ENCODE measurements around the gene RASA2. TPM values are rescaled to one million over a fixed set of nuclear protein-coding genes. Genes with fewer than 3 reads are reported as not detected.
A peak's percentile ranks its signal among the peaks of the same experiment; 100 is the strongest.
"Not testable (repeated sequence)": the region's sequence is repeated elsewhere in the genome, so short reads cannot be mapped to it uniquely, and the experiment has no call there.

Gene RASA2
- total RNA-seq, 2 donors from 2014 or later = 12.0 to 18.3 TPM

GRCh38 chr3:141530415-141530768 lies 43.6 kb downstream of the RASA2 start:
- TF ChIP-seq CTCF (IDR thresholded peaks at IDR 0.05) = no peak
- Histone ChIP-seq H3K36me3 (no peaks in the 10 kb centered on the region), H3K9ac (ENCODE audit: low read depth in 2 of 2, low read length in 2 of 2) (no peak overlapping the region), H3K27ac (peak overlapping the region; percentile 4), H3K4me3 (no peak overlapping the region), H3K9me3 (no peaks in the 10 kb centered on the region), H3K4me1 (no peaks in the 10 kb centered on the region), H3K27me3 (no peaks in the 10 kb centered on the region)
- no peak for DNase-seq
- intact Hi-C loops (cut with DNase I) = no loop called here

DNA sequence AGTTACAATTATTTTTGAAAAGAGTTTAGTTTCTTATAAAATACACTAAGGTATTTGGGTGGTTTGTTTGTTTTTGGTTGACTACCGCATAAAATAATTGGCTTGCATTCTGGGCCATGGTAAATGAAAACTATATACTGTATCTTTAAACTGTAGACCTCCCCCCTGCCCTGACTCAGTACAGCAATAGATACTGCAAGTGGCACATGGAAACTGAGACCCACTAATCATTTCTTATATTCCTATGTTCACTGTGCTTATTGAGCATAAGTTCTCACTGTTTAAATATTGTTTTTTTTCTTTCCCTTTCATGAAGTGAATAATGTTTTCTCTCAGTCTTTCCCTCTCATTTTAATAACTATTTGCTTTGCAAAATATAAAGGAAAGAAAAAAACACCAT lies 45.8 kb downstream of the RASA2 start:
- Histone ChIP-seq H3K4me3 (no peak overlapping the region), H3K27me3 (no peaks in the 10 kb centered on the region), H3K4me1 (no peaks in the 10 kb centered on the region), H3K9me3 (no peaks in the 10 kb centered on the region), H3K9ac (ENCODE audit: low read depth in 2 of 2, low read length in 2 of 2) (no peak overlapping the region), H3K27ac (no peak overlapping the region), H3K36me3 (no peaks in the 10 kb centered on the region)
- no peak for TF ChIP-seq CTCF (IDR thresholded peaks at IDR 0.05)
- DNase-seq = no peak
- intact Hi-C loops (cut with DNase I) = no loop called here

DNA sequence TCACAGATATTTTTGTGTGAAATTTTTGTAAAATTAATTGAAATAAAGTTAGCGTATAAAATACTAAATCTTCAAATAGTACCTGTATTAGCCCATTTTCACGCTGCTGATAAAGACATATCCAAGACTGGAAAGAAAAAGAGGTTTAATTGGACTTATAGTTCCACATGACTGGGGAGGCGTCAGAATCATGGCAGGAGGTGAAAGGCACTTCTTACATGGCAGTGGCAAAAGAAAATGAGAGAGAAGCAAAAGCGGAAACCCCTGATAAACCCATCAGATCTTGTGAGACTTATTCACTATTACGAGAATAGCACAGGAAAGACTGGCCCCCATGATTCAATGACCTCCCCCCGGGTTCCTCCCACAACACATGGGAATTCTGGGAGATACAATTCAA lies 49.2 kb downstream of the RASA2 start:
- H3K4me3 ChIP-seq; H3K4me1 ChIP-seq; intact Hi-C loops (cut with DNase I); H3K27me3 ChIP-seq; H3K36me3 ChIP-seq; H3K9me3 ChIP-seq; DNase-seq; H3K9ac ChIP-seq (ENCODE audit: low read depth in 2 of 2, low read length in 2 of 2); H3K27ac ChIP-seq: not testable (repeated sequence)

- no peak for DNase-seq
These were observed 51.0 kb downstream of the RASA2 start for GRCh38 chr3:141537856-141538255.

DNA sequence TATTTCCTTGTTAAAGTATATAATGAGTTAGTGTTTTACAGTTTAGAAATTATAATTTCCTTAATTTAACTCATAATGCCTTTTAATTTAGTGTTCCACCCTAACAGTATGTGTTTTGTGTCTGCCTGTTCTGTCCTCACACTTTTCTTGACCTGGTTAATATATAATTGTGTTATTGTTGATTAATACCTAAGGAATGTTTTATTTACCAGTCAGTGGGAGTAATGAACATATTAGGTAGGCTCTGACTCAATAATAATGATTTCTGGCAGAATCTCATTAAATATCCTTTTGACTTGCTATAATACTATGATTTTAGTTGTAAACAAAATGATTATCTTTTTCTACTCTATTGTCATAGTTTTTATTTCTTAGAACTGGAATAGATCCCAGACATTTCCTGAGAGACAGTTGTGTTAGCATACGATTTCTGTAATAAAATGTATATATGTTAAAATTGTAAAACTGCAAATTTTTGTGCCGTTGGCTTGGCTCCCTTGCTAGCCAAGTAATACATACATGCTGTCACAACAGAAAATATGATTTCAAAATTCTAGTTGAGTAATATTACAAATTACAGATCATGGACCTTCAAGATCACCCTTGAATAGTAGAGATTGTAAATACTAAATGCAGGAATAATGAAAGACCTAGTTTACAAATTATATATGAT lies 51.9 kb downstream of the RASA2 start:
- H3K9me3 ChIP-seq = no peaks in the 10 kb centered on the region
- no peak overlapping the region for H3K9ac ChIP-seq (ENCODE audit: low read depth in 2 of 2, low read length in 2 of 2)
- DNase-seq = no peak
- intact Hi-C loops (cut with DNase I) = no loop called here
- H3K27me3 ChIP-seq = no peaks in the 10 kb centered on the region
- no peak overlapping the region for H3K4me3 ChIP-seq
- no peaks in the 10 kb centered on the region for H3K4me1 ChIP-seq
- no peak overlapping the region for H3K27ac ChIP-seq
- no peak for TF ChIP-seq CTCF (IDR thresholded peaks at IDR 0.05)
- no peaks in the 10 kb centered on the region for H3K36me3 ChIP-seq

More at GRCh38 chr3:141537856-141538255, 51.0 kb downstream of the RASA2 start:
- H3K4me3 ChIP-seq = no peak overlapping the region
- intact Hi-C loops (cut with DNase I) = no loop called here
- H3K36me3 ChIP-seq = no peaks in the 10 kb centered on the region
- no peaks in the 10 kb centered on the region for H3K4me1 ChIP-seq
- H3K9ac ChIP-seq (ENCODE audit: low read depth in 2 of 2, low read length in 2 of 2) = no peak overlapping the region
- H3K27me3 ChIP-seq = no peaks in the 10 kb centered on the region
- no peak overlapping the region for H3K27ac ChIP-seq
- TF ChIP-seq CTCF (IDR thresholded peaks at IDR 0.05) = no peak
- H3K9me3 ChIP-seq = no peaks in the 10 kb centered on the region

GRCh38 chr3:141539431-141540187 lies 52.8 kb downstream of the RASA2 start:
- no peak for TF ChIP-seq CTCF (IDR thresholded peaks at IDR 0.05)
- intact Hi-C loops (cut with DNase I) = no loop called here
- H3K9ac ChIP-seq (ENCODE audit: low read depth in 2 of 2, low read length in 2 of 2) = no peak overlapping the region
- H3K4me3 ChIP-seq = no peak overlapping the region
- no peaks in the 10 kb centered on the region for H3K9me3 ChIP-seq
- no peak overlapping the region for H3K27ac ChIP-seq
- DNase-seq = no peak
- H3K27me3 ChIP-seq = no peaks in the 10 kb centered on the region
- no peaks in the 10 kb centered on the region for H3K4me1 ChIP-seq
- no peaks in the 10 kb centered on the region for H3K36me3 ChIP-seq
